ENCODE results near the gene ATP5F1D. TPM values are rescaled to one million over a fixed set of nuclear protein-coding genes. Genes with fewer than 3 reads are reported as not detected.

ATP5F1D gene
- total and polyA plus RNA-seq, 2 donors (not counting 3 experiments of a cell fraction or from before 2014, with no cell fraction given), result 167 to 192 TPM

GRCh38 chr19:1234051-1234954 is 7.2 kb upstream of the ATP5F1D start:
- Histone ChIP-seq H3K9me1 (replicated peaks; ENCODE audit: control insufficient read depth, extremely low read depth, insufficient read depth, low read length) (no peaks in the 10 kb centered on the region), H3K27ac (ENCODE audit: insufficient read depth, low read depth, low read length) (no peak overlapping the region), H3K4me1 (ENCODE audit: control insufficient read depth, extremely low read depth, insufficient read depth, low read length) (peaks cover 10% of the 10 kb centered on the region), H3K9ac (replicated peaks; ENCODE audit: extremely low read depth, insufficient read depth, low read length) (no peak overlapping the region), H2AFZ (ENCODE audit: low read depth, low read length) (no peak overlapping the region), H3K9me3 (replicated peaks; ENCODE audit: control insufficient read depth, insufficient read depth, low read length) (no peaks in the 10 kb centered on the region), H3K27me3 (ENCODE audit: control insufficient read depth in 2 of 2, insufficient read depth in 2 of 2, low read length in 2 of 2) (no peaks in the 10 kb centered on the region), H4K20me1 (replicated peaks; ENCODE audit: control insufficient read depth, extremely low read depth, insufficient read depth, low read length) (no peaks in the 10 kb centered on the region), H3K4me2 (ENCODE audit: insufficient read depth, low read length) (no peak overlapping the region), H3K4me3 (replicated peaks in 1 of 3; ENCODE audit: insufficient read depth in 1 of 3, low read depth in 1 of 3, low read length in 3 of 3) (no peak overlapping the region), H3K79me2 (ENCODE audit: control insufficient read depth, insufficient read depth, low read length) (no peaks in the 10 kb centered on the region), H3K36me3 (ENCODE audit: control insufficient read depth in 2 of 2, extremely low read depth in 1 of 2, insufficient read depth in 2 of 2, low read length in 2 of 2) (peaks cover 0 to 18% of the 10 kb centered on the region in 2 experiments)
- POLR2A ChIA-PET, result no interaction called here
- no TSS peak for BruUV-seq (replicated peaks)
- intact Hi-C loops (cut with micrococcal nuclease) (no loop called here), dilution Hi-C loops (cut with MboI; ENCODE audit: extremely low pct_ligation_motif_present, low sequenced_read_pairs) (no loop called here)
- no peak for TF ChIP-seq JUN (IDR thresholded peaks at IDR 0.05; ENCODE audit: borderline replicate concordance, insufficient read depth, insufficient read length, low read depth)
- TF ChIP-seq CTCF (IDR thresholded peaks at IDR 0.05; ENCODE audit: extremely low read depth in 1 of 2, insufficient read depth in 1 of 2, low read depth in 1 of 2, low read length in 2 of 2), result no peak
- no peak for TF ChIP-seq POLR2AphosphoS5 (IDR thresholded peaks at IDR 0.05; ENCODE audit: insufficient read depth, low read depth, low read length)
- TF ChIP-seq POLR2A (IDR thresholded peaks at IDR 0.05; ENCODE audit: low read depth, low read length), result no peak
- TF ChIP-seq EZH2 (IDR thresholded peaks at IDR 0.05; ENCODE audit: borderline replicate concordance, low read depth, low read length, severe bottlenecking), result no peak
- no peak for TF ChIP-seq MYC (IDR thresholded peaks at IDR 0.05; ENCODE audit: low read depth, low read length)
- no peak for TF ChIP-seq FOS (IDR thresholded peaks at IDR 0.05; ENCODE audit: borderline replicate concordance, insufficient read depth, low read length)
- TF ChIP-seq GATA2 (IDR thresholded peaks at IDR 0.05; ENCODE audit: insufficient read depth, insufficient read length, low read depth, low read length), result no peak
- no peak for TF ChIP-seq MAX (IDR thresholded peaks at IDR 0.05; ENCODE audit: insufficient read depth, insufficient read length)
- FAIRE-seq, result no peak
- no peak for DNase-seq (ENCODE audit: low read depth, low spot score)
- CTCF ChIA-PET, result no interaction called here

Measured in endothelial cell of umbilical vein (primary cell).